ENCODE measurements around the gene PIAS1. TPM values are rescaled to one million over a fixed set of nuclear protein-coding genes. Genes with fewer than 3 reads are reported as not detected.

The PIAS1 gene
- total RNA-seq, 1 donor: 39.0 TPM

- DNase-seq (ENCODE audit: low read depth): no peak
- no peak overlapping the region for H3K4me3 ChIP-seq (ENCODE audit: low read depth, low read length)
- TF ChIP-seq CTCF (IDR thresholded peaks at IDR 0.05; ENCODE audit: insufficient read depth, low read length): no peak
Measured at GRCh38 chr15:68190048-68190447, 135.9 kb downstream of the PIAS1 start.

- TF ChIP-seq CTCF (IDR thresholded peaks at IDR 0.05; ENCODE audit: insufficient read depth, low read length): no peak
- DNase-seq (ENCODE audit: low read depth): no peak
- no peak overlapping the region for H3K4me3 ChIP-seq (ENCODE audit: low read depth, low read length)
Measured at GRCh38 chr15:68191555-68191954, 137.4 kb downstream of the PIAS1 start.

GRCh38 chr15:68192117-68192516 lies 138.0 kb downstream of the PIAS1 start:
- H3K4me3 ChIP-seq (ENCODE audit: low read depth, low read length): no peak overlapping the region
- TF ChIP-seq CTCF (IDR thresholded peaks at IDR 0.05; ENCODE audit: insufficient read depth, low read length): no peak
- no peak for DNase-seq (ENCODE audit: low read depth)

GRCh38 chr15:68192804-68193486 lies 138.8 kb downstream of the PIAS1 start:
- no peak for DNase-seq (ENCODE audit: low read depth)
- H3K4me3 ChIP-seq (ENCODE audit: low read depth, low read length): no peak overlapping the region
- TF ChIP-seq CTCF (IDR thresholded peaks at IDR 0.05; ENCODE audit: insufficient read depth, low read length): no peak

GRCh38 chr15:68195336-68196112 lies 141.4 kb downstream of the PIAS1 start:
- TF ChIP-seq CTCF (IDR thresholded peaks at IDR 0.05; ENCODE audit: insufficient read depth, low read length): no peak
- H3K4me3 ChIP-seq (ENCODE audit: low read depth, low read length): no peak overlapping the region

GRCh38 chr15:68196445-68197169 lies 142.5 kb downstream of the PIAS1 start:
- no peak overlapping the region for H3K4me3 ChIP-seq (ENCODE audit: low read depth, low read length)
- DNase-seq (ENCODE audit: low read depth): no peak
- TF ChIP-seq CTCF (IDR thresholded peaks at IDR 0.05; ENCODE audit: insufficient read depth, low read length): no peak

More at GRCh38 chr15:68195336-68196112, 141.4 kb downstream of the PIAS1 start:
- DNase-seq (ENCODE audit: low read depth): no peak

Data from fibroblast of the aortic adventitia (primary cell).